ENCODE data around the gene AGAP1.

The AGAP1 gene

DNA sequence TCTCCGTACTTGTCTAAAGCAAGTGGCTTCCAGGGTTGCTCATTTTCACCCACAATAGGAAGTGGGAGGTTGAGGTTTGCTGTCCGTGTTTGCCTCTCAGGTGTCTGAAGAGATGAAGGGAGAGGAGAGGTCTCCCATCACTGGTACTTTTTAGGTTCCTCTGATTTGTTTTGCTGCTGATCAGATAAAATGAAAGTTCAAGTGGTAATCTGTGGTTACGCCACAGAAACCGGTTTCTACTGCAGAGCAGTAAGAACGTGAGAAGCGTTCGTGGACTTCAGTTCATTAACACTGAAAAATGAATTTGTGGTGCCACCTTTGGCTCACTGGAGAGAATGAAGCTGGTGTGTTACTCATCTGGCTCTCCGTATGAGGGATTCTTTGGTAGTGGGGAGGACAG lies 556.1 kb downstream of the AGAP1 start:
- peaks cover 19% of the 10 kb centered on the region for H3K36me3 ChIP-seq (ENCODE audit: low read depth)
- H3K27ac ChIP-seq (ENCODE audit: poor library complexity, severe bottlenecking) = no peak overlapping the region
- no peak overlapping the region for H3K4me3 ChIP-seq (ENCODE audit: severe bottlenecking)
- no peaks in the 10 kb centered on the region for H3K9me3 ChIP-seq (ENCODE audit: severe bottlenecking)
- no peak for ATAC-seq (ENCODE audit: low read depth)
- TF ChIP-seq, protein P1, sequence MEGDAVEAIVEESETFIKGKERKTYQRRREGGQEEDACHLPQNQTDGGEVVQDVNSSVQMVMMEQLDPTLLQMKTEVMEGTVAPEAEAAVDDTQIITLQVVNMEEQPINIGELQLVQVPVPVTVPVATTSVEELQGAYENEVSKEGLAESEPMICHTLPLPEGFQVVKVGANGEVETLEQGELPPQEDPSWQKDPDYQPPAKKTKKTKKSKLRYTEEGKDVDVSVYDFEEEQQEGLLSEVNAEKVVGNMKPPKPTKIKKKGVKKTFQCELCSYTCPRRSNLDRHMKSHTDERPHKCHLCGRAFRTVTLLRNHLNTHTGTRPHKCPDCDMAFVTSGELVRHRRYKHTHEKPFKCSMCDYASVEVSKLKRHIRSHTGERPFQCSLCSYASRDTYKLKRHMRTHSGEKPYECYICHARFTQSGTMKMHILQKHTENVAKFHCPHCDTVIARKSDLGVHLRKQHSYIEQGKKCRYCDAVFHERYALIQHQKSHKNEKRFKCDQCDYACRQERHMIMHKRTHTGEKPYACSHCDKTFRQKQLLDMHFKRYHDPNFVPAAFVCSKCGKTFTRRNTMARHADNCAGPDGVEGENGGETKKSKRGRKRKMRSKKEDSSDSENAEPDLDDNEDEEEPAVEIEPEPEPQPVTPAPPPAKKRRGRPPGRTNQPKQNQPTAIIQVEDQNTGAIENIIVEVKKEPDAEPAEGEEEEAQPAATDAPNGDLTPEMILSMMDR (IDR thresholded peaks at IDR 0.05; ENCODE audit: poor library complexity, severe bottlenecking) = no peak
- H3K4me1 ChIP-seq (ENCODE audit: insufficient read depth, poor library complexity, severe bottlenecking) = peaks cover 14% of the 10 kb centered on the region
- no peak for DNase-seq (ENCODE audit: low spot score)
- no peaks in the 10 kb centered on the region for H3K27me3 ChIP-seq (ENCODE audit: insufficient read depth, poor library complexity, severe bottlenecking)

DNA sequence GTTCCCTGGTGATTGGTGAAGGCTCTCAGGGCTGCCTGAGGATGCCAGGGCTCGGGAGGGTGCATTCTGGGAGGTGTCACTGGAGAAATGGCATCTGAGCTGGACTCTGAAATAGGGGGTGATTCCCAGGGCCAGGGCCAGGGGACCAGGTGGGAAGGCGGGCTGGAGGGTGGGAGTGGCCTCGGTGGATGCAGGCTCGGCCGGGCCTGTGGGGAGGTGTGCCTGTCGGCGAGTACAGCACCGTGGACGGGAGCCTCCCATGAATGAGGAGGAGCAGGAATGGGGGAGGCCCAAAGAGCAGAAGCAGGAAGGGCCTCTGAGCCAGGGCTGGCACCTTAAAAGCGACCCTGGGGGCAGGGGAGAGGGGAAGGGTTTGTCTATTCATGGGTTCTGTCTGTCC lies 557.5 kb downstream of the AGAP1 start:
- Histone ChIP-seq H3K4me1 (ENCODE audit: insufficient read depth, poor library complexity, severe bottlenecking) (peaks cover 7% of the 10 kb centered on the region), H3K4me3 (ENCODE audit: severe bottlenecking) (no peak overlapping the region), H3K36me3 (ENCODE audit: low read depth) (peaks cover 19% of the 10 kb centered on the region), H3K27ac (ENCODE audit: poor library complexity, severe bottlenecking) (no peak overlapping the region), H3K27me3 (ENCODE audit: insufficient read depth, poor library complexity, severe bottlenecking) (no peaks in the 10 kb centered on the region), H3K9me3 (ENCODE audit: severe bottlenecking) (no peaks in the 10 kb centered on the region)
- no peak for ATAC-seq (ENCODE audit: low read depth)
- no peak for DNase-seq (ENCODE audit: low spot score)
- TF ChIP-seq, protein P1 (IDR thresholded peaks at IDR 0.05; ENCODE audit: poor library complexity, severe bottlenecking) = no peak

- Histone ChIP-seq H3K4me1 (ENCODE audit: insufficient read depth, poor library complexity, severe bottlenecking) (peaks cover 7% of the 10 kb centered on the region), H3K27me3 (ENCODE audit: insufficient read depth, poor library complexity, severe bottlenecking) (no peaks in the 10 kb centered on the region), H3K4me3 (ENCODE audit: severe bottlenecking) (no peak overlapping the region), H3K9me3 (ENCODE audit: severe bottlenecking) (no peaks in the 10 kb centered on the region), H3K36me3 (ENCODE audit: low read depth) (peaks cover 19% of the 10 kb centered on the region), H3K27ac (ENCODE audit: poor library complexity, severe bottlenecking) (no peak overlapping the region)
- ATAC-seq (ENCODE audit: low read depth) = no peak
- no peak for DNase-seq (ENCODE audit: low spot score)
- TF ChIP-seq, protein P1 (IDR thresholded peaks at IDR 0.05; ENCODE audit: poor library complexity, severe bottlenecking) = no peak
These were observed 558.0 kb downstream of the AGAP1 start for GRCh38 chr2:236051806-236052205.

GRCh38 chr2:236052206-236052605 lies 558.4 kb downstream of the AGAP1 start:
- H3K27ac ChIP-seq (ENCODE audit: poor library complexity, severe bottlenecking) = no peak overlapping the region
- TF ChIP-seq, protein P1 (IDR thresholded peaks at IDR 0.05; ENCODE audit: poor library complexity, severe bottlenecking) = no peak
- H3K27me3 ChIP-seq (ENCODE audit: insufficient read depth, poor library complexity, severe bottlenecking) = no peaks in the 10 kb centered on the region
- H3K9me3 ChIP-seq (ENCODE audit: severe bottlenecking) = no peaks in the 10 kb centered on the region
- H3K4me1 ChIP-seq (ENCODE audit: insufficient read depth, poor library complexity, severe bottlenecking) = peaks cover 7% of the 10 kb centered on the region
- H3K4me3 ChIP-seq (ENCODE audit: severe bottlenecking) = no peak overlapping the region
- peaks cover 19% of the 10 kb centered on the region for H3K36me3 ChIP-seq (ENCODE audit: low read depth)
- ATAC-seq (ENCODE audit: low read depth) (no peak), DNase-seq (ENCODE audit: low spot score) (no peak)

- TF ChIP-seq, protein P1 (IDR thresholded peaks at IDR 0.05; ENCODE audit: poor library complexity, severe bottlenecking) = no peak
- Histone ChIP-seq H3K9me3 (ENCODE audit: severe bottlenecking) (no peaks in the 10 kb centered on the region), H3K4me1 (ENCODE audit: insufficient read depth, poor library complexity, severe bottlenecking) (peaks cover 2% of the 10 kb centered on the region), H3K36me3 (ENCODE audit: low read depth) (peaks cover 19% of the 10 kb centered on the region), H3K27ac (ENCODE audit: poor library complexity, severe bottlenecking) (no peak overlapping the region), H3K4me3 (ENCODE audit: severe bottlenecking) (no peak overlapping the region), H3K27me3 (ENCODE audit: insufficient read depth, poor library complexity, severe bottlenecking) (no peaks in the 10 kb centered on the region)
- ATAC-seq (ENCODE audit: low read depth) (no peak), DNase-seq (ENCODE audit: low spot score) (no peak)
These were observed 559.3 kb downstream of the AGAP1 start for GRCh38 chr2:236052926-236053821.

Measured in RWPE2 (cell line).